OCI-M2 (cell line): ENCODE measurements around the gene MYMK.

Experiments used
- DNase-seq: peaks from one replicate; lab custom pipeline; 2025; ENCODE audit not compliant: unreplicated experiment; lab: John Stamatoyannopoulos, UW

The MYMK gene

DNA sequence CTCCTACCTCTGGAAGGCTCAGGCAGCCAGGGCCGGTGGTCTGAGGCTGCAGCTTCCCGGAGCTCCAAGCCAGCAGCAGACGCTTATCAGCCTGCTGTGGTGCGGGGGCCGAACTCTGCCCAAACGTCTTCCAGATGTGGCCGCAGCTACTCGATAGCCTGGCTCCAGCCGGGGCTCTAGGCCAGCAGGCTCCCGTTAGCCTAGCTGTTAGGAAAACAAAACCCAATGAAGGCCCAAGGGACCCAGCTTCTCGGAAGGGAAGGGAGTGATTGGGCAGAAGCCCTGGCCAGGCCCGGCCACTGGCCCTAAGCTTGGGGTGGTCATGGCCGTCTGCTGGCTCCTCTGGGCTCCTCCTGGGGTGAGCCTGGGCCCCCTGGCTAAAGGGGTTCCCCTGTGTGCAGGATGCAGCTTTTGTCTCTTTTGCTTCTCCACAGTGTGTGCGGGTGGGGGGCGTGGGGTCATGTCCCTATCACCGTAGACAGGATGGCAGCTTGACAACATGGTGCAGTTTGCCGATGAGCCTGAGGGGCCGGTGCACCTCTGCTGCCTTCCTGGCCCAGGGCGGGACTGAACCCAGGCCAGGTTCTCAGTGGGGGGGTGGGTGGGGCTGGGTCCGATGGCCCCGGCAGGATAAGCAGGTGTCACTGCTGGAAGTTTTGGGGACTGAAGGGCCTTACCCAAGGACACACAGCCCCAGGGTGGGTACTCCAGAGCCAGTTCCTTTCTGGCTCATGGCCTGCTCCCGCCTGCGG lies 18.7 kb downstream of the MYMK start:
- DNase-seq = no peak

DNA sequence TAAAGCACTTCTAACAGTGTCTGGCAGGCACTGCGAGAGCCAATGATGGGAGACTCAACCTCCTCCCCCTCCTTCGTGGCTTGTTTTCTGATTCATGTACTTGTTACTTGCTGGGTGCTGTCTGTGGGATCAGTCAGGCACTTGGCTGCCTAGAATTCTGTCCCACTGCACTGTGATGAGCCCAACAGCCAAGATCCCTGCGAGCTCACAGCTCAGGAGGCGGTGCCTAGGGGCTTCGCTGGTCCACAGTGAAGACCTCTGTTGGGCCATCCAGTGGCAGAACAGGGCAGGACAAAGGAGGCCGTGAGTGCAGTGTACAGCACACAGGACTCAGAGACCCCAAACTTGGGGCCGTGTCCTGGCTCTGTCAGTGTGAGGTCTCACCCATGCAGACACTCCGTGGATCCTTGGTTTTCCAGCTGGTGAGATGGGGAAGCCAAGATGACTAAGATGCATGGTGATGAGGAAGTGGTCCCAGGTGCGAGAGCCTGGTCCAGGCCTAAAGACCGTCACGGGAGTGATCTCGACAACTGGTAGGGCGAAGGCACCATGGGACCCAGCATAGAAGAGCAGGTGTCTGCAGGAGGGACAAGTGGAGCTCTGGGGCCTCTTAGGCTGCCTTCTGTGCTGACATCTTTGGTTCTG lies 19.5 kb downstream of the MYMK start:
- no peak for DNase-seq

DNA sequence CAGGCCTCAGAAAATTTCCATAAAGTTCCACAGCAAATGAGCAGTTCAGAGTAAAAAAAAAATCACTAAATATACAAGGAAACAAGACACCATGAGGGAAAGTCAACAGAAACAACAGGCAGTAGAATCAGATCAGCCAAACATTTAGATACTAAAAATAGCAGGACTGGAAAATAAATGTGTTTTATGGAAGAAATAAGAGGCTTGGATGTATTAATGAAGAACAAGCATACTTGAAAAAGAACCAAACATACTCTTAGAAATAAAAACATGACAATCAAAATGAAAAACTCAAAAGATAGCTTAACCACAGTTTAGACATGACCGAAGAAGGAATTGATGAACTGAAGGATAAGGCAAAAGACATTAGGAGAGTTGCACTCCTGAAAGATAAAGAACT lies 22.6 kb downstream of the MYMK start:
- no peak for DNase-seq

DNA sequence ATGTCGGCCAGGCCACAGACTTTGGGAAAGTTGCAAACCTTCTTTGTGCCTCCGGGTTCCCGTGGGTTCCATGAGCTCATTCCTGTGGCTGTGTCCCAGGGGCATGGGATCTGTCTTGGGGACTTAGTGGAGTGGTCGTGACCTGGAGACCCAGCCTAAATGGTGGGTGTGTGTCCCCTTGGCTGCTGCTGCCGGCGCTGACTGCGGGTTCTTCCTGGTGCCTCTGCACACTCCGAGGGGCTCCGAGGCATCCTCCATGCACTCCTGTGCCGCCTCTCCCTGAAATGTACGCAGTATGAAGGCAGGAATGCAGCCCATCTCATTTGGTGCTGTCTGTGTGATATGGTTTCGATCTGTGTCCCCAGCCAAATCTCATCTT lies 24.9 kb downstream of the MYMK start:
- DNase-seq = no peak

DNA sequence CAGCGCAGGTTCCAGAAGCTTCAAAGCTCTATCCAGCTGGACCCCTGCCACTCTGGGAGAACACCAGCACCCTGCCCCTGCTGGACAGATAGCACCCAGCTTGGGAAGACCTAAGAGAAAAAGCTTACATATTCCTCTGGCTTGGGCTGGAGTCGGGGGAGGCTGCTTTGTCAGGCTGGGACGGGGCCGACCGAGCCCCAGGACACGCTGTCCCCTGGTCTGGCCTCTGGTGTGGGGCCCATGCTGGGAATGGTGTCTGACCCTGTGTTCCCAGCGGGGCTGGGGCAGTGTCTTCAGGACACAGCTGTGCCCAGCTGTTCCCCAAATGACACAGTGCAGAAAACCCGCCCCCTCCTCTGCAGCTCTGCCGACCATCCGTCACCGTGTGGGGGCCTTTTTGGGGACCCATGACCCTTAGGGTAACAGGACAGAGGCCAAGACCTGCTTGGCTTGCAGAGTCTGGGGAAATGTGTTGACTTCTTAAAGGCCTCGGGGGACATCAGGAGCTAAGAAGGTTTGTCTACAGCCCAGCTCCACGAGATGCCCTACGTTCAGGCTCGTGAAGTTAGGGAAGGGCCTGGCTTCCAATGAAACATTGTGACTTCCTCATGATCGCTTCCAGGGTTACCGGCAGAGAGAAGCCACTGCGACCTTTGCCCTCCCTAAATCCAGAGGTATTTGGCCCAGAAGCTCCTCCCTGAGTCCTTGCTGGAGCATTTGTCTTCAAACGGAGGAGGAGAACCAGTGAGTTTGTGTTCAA lies 25.4 kb downstream of the MYMK start:
- no peak for DNase-seq

DNA sequence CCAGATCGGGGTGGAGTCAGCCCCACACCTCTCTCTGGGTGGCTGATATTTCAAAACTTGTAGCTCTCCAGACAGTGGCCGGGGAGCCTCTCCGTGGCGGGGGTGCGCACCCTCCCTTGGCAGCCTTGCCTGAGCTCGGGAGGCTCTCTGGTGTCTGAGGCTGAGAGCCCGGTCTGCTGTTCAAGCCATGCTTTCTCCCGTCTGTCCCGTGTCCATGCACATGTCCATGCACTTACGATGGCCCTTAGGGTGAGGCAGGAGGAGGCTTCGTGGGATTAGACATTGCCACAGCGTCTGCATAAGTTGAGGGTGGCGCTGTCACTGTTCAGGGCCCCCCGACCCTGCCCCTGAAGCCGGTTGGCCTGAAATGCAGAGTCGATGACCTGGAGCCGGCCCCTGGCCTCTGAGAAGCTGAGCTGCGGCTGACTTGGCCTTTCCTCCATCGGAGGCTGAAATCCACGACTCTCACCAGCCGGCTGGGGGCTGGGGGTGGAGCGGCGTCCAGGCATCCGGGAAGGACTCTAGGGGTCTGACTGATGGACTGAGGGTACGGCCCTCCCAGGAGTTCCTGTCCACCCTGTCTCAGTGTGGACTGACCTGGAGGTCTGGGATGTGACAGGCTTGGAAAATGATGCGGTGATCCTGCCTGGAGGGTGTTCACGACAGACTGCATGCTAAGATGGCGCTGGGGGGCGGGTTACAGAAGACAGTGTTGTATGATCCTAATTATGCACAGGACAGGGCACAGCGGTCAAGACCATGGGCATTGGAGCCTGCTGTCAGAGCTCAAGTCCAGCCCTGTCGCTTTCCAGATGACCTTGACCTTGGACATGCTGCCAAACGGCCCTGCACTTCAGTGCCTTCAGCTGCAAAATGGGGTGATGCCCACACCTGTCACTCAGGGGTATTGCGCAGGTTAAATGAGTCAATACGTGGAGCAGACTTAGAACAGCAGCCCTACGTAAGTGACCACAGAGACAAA lies 27.6 kb downstream of the MYMK start:
- no peak for DNase-seq

DNA sequence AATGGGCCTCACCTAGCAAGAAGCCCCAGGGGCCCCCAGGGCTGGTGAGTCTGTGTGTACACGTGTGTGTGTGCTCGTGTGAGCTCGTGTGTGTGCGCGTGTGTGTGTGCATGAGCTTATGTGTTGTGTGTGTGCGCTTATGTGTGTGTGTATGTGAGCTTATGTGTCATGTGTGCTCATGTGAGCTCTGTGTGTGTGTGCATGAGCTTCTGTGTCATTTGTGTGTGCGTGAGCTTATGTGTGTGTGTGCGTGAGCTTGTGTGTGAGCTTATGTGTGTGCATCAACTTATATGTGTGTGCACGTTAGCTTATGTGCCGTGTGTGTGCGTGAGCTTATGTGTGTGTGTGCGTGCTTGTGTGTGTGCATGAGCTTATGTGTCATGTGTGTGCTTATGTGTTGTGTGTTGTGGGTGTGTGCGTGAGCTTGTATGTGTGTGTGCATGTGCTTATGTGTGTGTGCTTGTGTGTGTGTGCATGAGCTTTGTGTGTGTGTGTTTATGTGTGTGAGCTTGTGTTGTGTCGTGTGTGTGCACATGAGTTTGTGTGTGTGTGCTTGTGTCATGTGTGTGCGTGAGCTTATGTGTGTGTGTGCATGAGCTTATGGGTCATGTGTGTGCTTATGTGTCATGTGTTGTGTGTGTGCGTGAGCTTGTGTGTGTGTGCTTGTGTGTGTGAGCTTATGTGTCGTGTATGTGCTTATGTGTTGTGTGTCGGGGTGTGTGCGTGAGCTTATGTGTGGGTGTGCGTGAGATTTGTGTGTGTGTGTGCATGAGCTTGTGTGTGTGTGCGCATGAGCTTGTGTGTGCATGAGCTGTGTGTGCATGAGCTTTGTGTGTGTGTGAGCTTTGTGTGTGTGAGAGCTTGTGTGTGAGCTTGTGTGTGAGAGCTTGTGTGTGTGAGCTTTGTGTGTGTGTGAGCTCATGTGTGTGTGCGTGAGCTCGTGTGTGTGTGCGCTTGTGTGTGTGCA lies 29.1 kb downstream of the MYMK start:
- no peak for DNase-seq

DNA sequence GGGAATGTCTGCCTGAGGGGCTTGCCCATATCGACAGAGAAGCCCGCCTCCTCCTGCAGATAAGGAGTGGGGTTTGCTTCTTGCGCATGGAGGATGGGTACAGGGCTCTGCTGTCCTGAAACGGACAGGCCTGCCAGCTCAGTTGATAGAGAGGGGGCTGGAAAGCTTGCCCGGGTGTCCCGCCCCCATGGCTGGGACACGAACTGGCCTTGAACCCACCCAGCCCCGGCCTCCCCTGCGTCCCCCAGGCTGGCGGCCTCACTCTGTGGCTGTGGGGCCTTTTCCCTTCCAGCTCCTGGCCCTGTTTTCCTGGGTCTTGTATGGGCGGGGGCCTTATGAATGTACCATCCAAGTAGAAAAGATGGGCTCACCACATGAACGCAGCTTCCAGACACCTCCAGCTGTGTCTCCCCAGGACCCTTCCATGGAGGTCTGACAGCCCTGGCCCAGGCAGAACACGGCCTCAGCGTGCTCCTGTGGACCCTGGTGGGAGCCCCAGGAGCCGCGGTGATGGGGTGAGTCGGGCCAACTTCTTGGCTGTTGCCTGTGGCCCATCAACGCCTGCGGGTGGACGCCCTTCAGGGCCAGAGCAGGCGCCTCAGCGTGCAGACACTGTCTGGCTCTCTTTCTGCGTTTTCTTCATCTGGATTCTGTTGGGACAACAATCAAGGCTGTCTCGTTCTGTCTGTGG lies 30.0 kb downstream of the MYMK start:
- DNase-seq = no peak

DNA sequence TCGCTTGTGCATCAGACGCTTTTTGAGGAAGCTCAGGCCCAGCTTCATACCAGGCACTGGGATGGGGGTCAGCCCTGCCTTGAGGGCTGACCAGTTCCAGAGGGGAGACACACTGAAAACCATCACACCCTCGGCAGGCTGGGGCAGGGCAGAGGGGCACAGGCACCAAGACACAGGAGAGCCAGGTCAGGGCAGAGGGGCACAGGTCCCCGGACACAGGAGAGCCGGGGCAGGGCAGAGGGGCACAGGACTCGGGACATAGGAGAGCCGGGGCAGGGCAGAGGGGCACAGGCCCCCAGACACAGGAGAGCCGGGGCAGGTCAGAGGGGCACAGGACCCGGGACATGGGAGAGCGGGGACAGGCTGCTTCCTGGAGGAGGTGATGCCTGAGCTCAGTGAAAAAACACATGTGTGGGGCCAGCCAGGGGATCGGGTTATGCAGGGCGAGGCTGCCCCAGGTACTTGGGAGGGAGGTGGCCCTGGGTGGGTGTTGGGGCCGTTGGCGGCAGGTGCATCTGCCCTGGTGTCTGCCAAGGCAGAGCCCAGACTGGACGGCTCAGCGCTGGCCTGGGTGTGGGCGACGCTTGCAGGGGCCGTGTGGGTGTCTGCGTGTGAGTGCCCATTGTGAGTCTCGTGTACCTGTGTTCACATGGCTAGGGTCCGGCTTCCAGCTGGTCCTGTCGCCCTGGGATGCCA lies 30.8 kb downstream of the MYMK start:
- no peak for DNase-seq

DNA sequence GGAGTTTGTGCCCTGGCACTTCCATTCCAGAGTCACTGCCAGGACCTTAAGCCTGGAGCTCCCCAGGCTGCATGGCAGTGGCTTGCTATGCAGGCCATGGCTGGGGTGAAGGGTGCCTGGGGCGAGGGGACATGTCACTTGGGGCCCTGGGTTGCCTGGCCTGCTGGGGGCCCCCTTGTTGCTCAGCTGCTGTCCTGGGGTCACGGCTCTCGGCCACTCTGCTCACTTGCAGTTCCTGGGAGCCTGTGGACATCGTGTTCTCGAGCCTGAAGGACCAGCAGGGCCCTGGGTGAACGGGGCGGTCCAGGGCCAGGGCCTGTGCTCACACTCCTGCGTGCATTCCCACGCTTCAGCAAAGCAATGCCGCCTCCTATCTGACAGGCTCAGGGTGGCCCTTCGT lies 31.3 kb downstream of the MYMK start:
- no peak for DNase-seq

DNA sequence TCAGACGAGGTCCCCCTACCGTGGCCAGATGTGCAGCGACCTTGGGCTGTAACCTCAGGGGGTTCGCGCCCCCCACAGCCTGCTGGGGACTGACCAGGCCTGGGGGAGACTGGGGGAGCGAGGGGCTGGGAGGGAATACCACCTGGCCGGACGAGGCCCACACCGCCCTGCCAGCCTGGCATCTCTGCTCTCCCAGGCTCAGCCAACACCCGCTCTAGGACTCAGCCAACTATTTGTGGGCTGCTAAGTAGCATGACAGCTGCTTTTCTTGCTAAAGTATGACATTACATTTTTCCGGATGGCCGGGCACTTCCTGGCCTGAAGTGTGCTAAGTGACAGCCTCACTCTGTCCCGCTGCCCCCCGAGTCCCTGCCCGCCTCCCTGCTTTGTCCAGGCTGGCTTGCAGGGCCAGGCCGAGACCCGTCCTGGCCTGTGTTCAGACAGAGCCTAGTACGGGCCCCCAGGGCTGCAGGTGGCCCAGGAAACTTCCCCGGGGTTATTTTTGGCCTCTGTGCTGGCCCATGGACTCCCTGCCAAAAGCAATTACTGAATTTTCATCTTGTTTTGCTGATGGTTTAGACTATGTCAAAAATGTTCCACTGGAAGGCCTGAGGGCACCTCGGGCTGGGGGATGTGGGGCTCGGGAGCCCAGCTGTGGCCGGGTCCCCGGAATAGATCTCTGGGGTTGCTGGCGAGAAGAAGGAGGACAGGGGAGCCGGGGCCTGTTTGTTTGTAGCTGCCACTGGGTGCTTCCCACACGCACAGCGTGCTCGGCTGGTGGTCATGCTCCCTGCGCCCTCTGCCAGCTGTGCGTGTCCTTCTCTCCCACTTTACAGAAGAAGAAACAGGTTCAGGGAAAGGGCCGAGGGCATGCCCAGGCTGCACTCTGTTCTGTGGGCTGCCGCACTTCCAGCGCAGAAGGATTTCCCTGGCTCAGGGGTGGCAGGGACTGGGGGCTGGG lies 32.4 kb downstream of the MYMK start:
- DNase-seq = no peak

DNA sequence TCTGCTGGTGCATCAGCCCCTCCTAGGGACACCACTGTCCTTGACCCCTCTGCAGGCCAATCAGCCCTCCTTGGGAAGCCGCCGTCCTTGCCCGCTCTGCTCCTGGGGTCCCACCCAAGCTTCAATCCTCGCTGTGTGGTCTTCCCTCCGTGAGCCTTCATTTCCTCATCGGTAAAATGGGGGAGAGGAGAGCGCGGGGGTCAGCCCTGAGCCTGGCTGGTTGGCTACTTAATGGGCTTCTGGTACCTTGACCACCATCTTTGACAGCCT lies 33.2 kb downstream of the MYMK start:
- DNase-seq = no peak

DNA sequence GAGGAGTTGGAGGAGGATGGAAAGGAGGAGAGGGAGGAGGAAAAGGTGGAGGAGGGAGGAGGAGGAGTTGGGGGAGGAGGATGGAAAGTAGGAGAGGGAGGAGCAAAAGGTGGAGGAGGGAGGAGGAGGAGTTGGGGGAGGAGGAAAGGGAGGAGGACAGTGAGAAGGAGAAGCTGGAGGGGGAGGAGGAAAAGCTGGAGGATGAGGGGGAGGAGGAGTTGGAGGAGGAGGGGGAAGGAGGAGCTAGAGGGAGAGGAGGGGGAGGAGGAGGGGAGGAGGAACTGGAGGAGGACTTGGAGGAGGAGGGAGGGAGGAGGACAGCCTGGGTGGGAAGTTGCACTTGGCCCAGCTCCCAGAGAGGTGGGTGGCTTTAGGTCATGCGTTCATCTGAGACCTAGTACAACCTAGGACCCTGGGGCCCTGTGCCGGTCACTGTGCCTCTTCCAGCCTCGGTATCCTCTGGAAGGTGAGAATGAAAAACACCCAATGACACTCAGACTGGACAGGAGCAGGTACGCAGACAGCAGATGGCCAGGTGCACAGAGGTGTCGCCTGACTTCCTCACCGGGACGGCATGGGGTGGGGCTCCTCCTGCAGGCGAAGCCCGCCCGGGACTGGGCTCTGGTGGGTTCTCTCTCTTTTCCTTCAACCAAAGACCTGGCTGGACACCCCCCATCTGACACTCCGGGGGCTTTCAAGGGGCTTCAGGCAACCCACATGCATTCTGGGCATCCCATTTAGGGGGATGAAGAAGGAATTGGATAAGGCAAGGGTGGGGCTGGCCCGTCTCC lies 33.7 kb downstream of the MYMK start:
- no peak for DNase-seq

DNA sequence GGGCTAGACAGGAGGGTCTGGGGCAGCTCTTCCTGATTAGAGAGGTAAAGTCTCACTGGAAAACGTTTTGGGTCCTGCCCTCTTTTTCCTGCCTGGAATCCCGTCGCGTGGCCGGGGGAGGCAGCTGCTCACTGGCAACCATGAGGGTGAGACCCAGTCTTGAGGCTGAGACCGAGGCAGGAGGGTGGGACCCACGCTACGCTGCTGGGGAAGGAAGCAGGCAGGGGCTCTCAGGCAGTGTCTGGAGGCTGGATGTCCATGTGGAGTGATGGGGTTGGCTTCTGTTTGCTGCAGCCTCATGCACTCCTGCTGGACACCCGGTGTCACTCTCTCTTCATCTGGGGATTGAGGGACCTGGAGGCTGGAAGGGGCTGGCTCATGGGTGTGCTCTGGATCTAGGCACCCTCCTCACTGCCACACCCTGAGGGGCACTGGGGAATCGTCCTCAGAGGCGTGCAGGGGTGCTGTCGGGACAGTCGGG lies 34.5 kb downstream of the MYMK start:
- DNase-seq = no peak

DNA sequence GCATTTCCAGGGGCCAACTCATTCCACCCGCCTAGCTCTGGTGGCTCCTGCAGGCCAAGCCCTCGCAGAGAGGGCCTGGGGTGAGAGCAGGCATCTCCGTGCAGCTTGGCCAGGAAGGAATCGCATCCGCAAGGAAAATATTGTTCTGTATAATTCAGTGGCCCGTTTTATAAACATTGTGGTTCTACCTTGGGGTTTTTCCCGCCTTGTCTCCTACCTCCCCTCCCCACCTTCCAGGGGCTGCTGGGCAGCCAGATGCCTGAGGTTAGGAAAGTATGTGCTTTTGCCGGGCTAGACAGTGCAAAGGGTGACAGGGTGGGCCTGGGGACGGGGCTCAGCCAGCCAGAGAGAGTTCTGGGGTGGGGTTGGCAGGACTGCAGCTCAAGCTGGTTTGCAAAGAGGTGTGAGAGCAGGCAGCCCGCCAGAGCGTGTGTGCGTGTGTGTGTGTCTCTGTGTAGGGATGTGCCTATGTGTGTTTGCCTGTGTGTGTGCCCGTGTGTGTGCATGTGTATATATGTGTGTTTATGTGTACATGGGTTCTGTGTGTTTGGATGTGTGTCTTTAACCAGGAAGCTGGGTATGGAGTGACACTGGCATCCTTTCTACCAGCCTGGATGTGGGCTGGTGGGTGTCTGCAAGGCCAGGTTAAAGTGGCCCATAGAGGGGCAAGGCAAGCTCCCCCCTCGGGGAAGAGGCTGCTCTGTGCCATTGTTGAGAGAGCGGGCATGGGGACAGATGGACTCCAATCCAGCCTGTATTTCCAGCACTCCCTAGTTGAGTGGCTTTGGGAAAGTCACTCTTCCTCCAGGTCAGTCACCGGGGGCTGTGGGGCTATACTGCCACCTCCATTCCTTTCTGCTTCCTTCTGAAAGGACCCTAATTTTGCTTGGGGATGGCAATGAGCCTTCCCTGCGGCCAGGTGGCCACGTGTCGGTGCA lies 35.2 kb downstream of the MYMK start:
- DNase-seq = no peak
